Natural killer cell (primary cell): ENCODE results near the gene ASIC3. TPM values are rescaled to one million over a fixed set of nuclear protein-coding genes. Genes with fewer than 3 reads are reported as not detected.

Source experiments
- ATAC-seq, 3 donors: fragments of 150-1000 bp in 2 of 3; fragments of 200-7000 bp in 1 of 3; cut with Tn5 transposase; 1 replicate in 1 of 3; 2 replicates in 2 of 3; pipeline ENCODE4 v1.10.0; 2021; ENCODE audit warnings: mild to moderate bottlenecking in 2 of 3, moderate library complexity in 2 of 3
- DNase-seq, 2 donors: peaks; one replicate each; pipeline versions ENCODE4 v3.0.0 to v3.0.0-alpha.2; 2013 to 2021; ENCODE audit warnings: mixed read lengths in 1 of 2
- H3K27ac ChIP-seq: one replicate; pipeline ENCODE4 v1.5.1; 2013; ENCODE audit warnings: mild to moderate bottlenecking, low read length
- H3K27me3 ChIP-seq: one replicate; pipeline ENCODE4 v1.6.1; 2013; ENCODE audit warnings: low read length; ENCODE audit not compliant: control insufficient read depth, insufficient read depth
- H3K36me3 ChIP-seq: one replicate; pipeline ENCODE4 v1.6.1; 2013; ENCODE audit warnings: low read length; ENCODE audit not compliant: control insufficient read depth, insufficient read depth
- H3K4me1 ChIP-seq: one replicate; pipeline ENCODE4 v1.6.1; 2013; ENCODE audit warnings: low read length; ENCODE audit not compliant: control insufficient read depth, insufficient read depth
- H3K4me3 ChIP-seq: one replicate; pipeline ENCODE4 v1.5.1; 2013; ENCODE audit warnings: low read length
- H3K9me3 ChIP-seq: one replicate; pipeline ENCODE4 v1.6.1; 2013; ENCODE audit warnings: low read length; ENCODE audit not compliant: control insufficient read depth, insufficient read depth
- H3K27ac Mint-ChIP-seq, 2 donors: one replicate each; pipeline ENCODE4 v1.8.0; 2022; ENCODE audit warnings: mild to moderate bottlenecking in 2 of 2, mixed read lengths in 2 of 2, moderate library complexity in 1 of 2
- H3K27me3 Mint-ChIP-seq, 2 donors: one replicate each; pipeline ENCODE4 v1.8.0; 2022; ENCODE audit warnings: low read depth in 2 of 2, mixed read lengths in 2 of 2
- H3K36me3 Mint-ChIP-seq: one replicate; pipeline ENCODE4 v1.8.0; 2022; ENCODE audit warnings: mixed read lengths
- H3K4me1 Mint-ChIP-seq, 2 donors: one replicate each; pipeline ENCODE4 v1.8.0; 2022; ENCODE audit warnings: mixed read lengths in 2 of 2
- H3K4me3 Mint-ChIP-seq: one replicate; pipeline ENCODE4 v1.8.0; 2022; ENCODE audit warnings: mild to moderate bottlenecking, moderate library complexity, mixed read lengths
- H3K9me3 Mint-ChIP-seq, 2 donors: one replicate each; pipeline ENCODE4 v1.8.0; 2022; ENCODE audit warnings: mixed read lengths in 2 of 2
- WGBS: methylation state at CpG from one replicate; pipeline ENCODE4 v1.1.7; 2013; ENCODE audit warnings: missing lambda C conversion rate; ENCODE audit not compliant: insufficient coverage; 5-methylcytosine and 5-hydroxymethylcytosine counted together
- intact Hi-C: fragments of 100-400 bp; cut with micrococcal nuclease; formaldehyde crosslinking; loops from one replicate; pipeline ENCODE4 v1.14.2; 2022
- total RNA-seq, 4 donors: library from RNA; stranded (reverse); fragments of 120-200 nt in 1 of 4; gene quantifications; one replicate each; pipeline versions ENCODE4 v1.2.3 to v1.2.4, GENCODE V29; 2013 to 2022
- TF ChIP-seq, protein P1 (sequence below): fragments of 200-600 bp; IDR thresholded peaks from one replicate; pipeline ENCODE4 v1.8.0; 2022; ENCODE audit warnings: antibody characterized with exemption

Gene ASIC3
- total RNA-seq, 3 donors from 2014 or later (not counting 1 experiment from before 2014, with no cell fraction given) = 5.7 to 7.9 (median 5.9) TPM

- WGBS = 93% methylated on average over 20 of the region's 20 CpGs
- H3K36me3 ChIP-seq = no peaks in the 10 kb centered on the region
- no peak overlapping the region for H3K4me3 ChIP-seq
- Mint-ChIP-seq H3K27ac (no peak overlapping the region), H3K9me3 (no peaks in the 10 kb centered on the region), H3K27me3 (no peaks in the 10 kb centered on the region), H3K4me3 (no peak overlapping the region), H3K36me3 (no peaks in the 10 kb centered on the region), H3K4me1 (peaks cover 0 to 4% of the 10 kb centered on the region in 2 donors)
- intact Hi-C loops = no loop called here
- DNase-seq (no peak), ATAC-seq (no peak)
- no peak overlapping the region for H3K27ac ChIP-seq
- H3K9me3 ChIP-seq = no peaks in the 10 kb centered on the region
- no peaks in the 10 kb centered on the region for H3K27me3 ChIP-seq
- no peaks in the 10 kb centered on the region for H3K4me1 ChIP-seq
- TF ChIP-seq, protein P1, sequence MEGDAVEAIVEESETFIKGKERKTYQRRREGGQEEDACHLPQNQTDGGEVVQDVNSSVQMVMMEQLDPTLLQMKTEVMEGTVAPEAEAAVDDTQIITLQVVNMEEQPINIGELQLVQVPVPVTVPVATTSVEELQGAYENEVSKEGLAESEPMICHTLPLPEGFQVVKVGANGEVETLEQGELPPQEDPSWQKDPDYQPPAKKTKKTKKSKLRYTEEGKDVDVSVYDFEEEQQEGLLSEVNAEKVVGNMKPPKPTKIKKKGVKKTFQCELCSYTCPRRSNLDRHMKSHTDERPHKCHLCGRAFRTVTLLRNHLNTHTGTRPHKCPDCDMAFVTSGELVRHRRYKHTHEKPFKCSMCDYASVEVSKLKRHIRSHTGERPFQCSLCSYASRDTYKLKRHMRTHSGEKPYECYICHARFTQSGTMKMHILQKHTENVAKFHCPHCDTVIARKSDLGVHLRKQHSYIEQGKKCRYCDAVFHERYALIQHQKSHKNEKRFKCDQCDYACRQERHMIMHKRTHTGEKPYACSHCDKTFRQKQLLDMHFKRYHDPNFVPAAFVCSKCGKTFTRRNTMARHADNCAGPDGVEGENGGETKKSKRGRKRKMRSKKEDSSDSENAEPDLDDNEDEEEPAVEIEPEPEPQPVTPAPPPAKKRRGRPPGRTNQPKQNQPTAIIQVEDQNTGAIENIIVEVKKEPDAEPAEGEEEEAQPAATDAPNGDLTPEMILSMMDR = no peak
These were observed 51.3 kb downstream of the ASIC3 start for GRCh38 chr7:151099486-151100211.

DNA sequence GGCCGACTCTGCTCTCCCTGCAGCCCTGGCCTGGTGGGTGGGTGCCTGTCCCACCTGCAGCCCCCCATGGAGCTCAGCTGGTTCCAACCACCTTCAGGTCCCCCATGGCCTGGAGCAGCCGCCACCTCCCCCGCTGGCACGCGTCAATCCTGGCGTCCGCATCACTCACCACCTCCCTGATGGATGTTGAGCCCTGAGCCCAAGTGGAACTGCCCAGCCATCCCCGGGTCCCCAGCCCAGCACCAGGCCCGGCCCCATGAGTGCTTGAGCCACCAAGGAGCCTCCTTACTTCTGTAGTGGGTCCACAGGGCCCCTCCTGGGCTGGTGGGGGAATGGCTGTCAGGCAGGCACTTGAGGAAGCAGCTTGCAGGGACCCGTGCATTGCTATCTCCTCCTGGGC is 52.6 kb downstream of the ASIC3 start:
- no peak for ATAC-seq
- no peaks in the 10 kb centered on the region for H3K9me3 Mint-ChIP-seq
- no peak overlapping the region for H3K4me3 Mint-ChIP-seq
- H3K36me3 ChIP-seq = no peaks in the 10 kb centered on the region
- peaks cover 0 to 6% of the 10 kb centered on the region in 2 donors for H3K4me1 Mint-ChIP-seq
- no peaks in the 10 kb centered on the region for H3K4me1 ChIP-seq
- WGBS = 95% methylated on average over 10 of the region's 10 CpGs
- no peaks in the 10 kb centered on the region for H3K27me3 Mint-ChIP-seq
- no peaks in the 10 kb centered on the region for H3K9me3 ChIP-seq
- DNase-seq = no peak
- H3K27ac ChIP-seq = no peak overlapping the region
- TF ChIP-seq, protein P1 = no peak
- H3K4me3 ChIP-seq = no peak overlapping the region
- no peak overlapping the region for H3K27ac Mint-ChIP-seq
- H3K27me3 ChIP-seq = no peaks in the 10 kb centered on the region
- H3K36me3 Mint-ChIP-seq = no peaks in the 10 kb centered on the region
- intact Hi-C loops = no loop called here

DNA sequence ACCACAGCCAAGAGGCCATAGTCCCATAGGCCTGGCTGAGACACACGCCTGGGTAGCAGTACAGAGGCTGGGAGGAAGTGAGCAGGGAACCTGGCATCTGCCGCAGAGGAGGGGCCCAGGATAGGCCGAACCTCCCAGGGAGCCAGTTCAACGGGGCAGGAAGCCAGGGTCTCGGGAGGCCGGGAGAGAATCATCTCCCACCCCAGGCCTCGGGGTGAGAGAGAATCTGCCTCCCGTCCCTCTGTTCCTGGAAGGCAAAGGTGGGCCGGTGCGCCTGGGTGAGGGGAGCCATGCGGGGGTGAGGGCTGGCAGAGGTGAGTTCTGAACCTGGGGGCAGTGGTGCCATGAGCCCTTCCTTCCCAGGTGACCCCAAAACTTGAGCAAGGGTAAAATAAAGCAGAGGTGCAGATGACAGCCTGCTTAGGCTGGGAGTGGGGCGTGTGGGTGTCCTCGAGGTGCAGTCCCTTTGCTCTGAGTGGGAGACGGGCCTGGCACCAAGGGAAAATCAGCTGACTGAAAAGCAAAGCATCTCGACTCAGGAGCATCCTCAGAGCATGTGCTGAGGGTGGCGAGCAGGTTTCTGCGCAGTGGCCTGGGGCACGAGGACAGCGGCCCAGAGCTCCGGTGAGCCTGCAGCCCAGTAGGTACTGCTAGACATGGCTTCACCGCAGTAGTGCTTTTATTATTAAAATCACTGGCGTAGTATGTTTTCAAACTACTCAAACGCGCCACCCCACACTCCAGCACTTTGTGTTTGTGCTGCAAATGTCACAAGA is 53.5 kb downstream of the ASIC3 start:
- TF ChIP-seq, protein P1 = no peak
- Mint-ChIP-seq H3K27ac (no peak overlapping the region), H3K9me3 (no peaks in the 10 kb centered on the region)

More for the DNA sequence above, 53.5 kb downstream of the ASIC3 start:
- intact Hi-C loops = no loop called here
- Mint-ChIP-seq H3K4me3 (no peak overlapping the region), H3K27me3 (no peaks in the 10 kb centered on the region), H3K36me3 (no peaks in the 10 kb centered on the region), H3K4me1 (peaks cover 0 to 6% of the 10 kb centered on the region in 2 donors)
- Histone ChIP-seq H3K4me3 (no peak overlapping the region), H3K4me1 (no peaks in the 10 kb centered on the region), H3K27ac (no peak overlapping the region), H3K27me3 (no peaks in the 10 kb centered on the region), H3K9me3 (no peaks in the 10 kb centered on the region), H3K36me3 (no peaks in the 10 kb centered on the region)
- DNase-seq (no peak), ATAC-seq (no peak)
- 87% methylated on average over 24 of the region's 24 CpGs for WGBS

Other genes starting within 250 kb of the ASIC3 start
- 1 to 10 TPM in 1 of 3 donors, not detected in 2; 4.0 TPM for gene TMEM176B, start 248.2 kb upstream of the ASIC3 start, total RNA-seq
- gene TMEM176A, start 247.8 kb upstream of the ASIC3 start, total RNA-seq = 1 to 10 TPM in 1 of 3 donors, not detected in 2; 2.0 TPM
- not detected for gene AOC1, start 196.0 kb upstream of the ASIC3 start, total RNA-seq
- under 1 TPM in 2 of 3 donors, not detected in 1; 0.39 to 0.60 TPM for gene KCNH2, start 70.2 kb upstream of the ASIC3 start, total RNA-seq
- 1 to 10 TPM; 2.6 to 5.9 (median 3.8) TPM for gene NOS3, start 57.5 kb upstream of the ASIC3 start, total RNA-seq
- gene ATG9B, start 24.0 kb upstream of the ASIC3 start, total RNA-seq = 1 to 10 TPM; 4.4 to 4.6 (median 4.5) TPM
- 10 to 100 TPM; 50.6 to 60.5 (median 53.7) TPM for gene ABCB8, start 20.1 kb upstream of the ASIC3 start, total RNA-seq
- gene CDK5, start 9.4 kb downstream of the ASIC3 start, total RNA-seq = 1 to 10 TPM; 6.2 to 8.0 (median 6.6) TPM
- gene SLC4A2, start 11.1 kb downstream of the ASIC3 start, total RNA-seq = 10 to 100 TPM; 60.4 to 87.3 (median 66.1) TPM
- 10 to 100 TPM; 72.8 to 89.4 (median 85.2) TPM for gene FASTK, start 32.3 kb downstream of the ASIC3 start, total RNA-seq
- 10 to 100 TPM; 44.1 to 49.8 (median 47.3) TPM for gene TMUB1, start 35.0 kb downstream of the ASIC3 start, total RNA-seq
- 10 to 100 TPM; 27.7 to 46.9 (median 42.8) TPM for gene AGAP3, start 37.9 kb downstream of the ASIC3 start, total RNA-seq
- gene GBX1, start 119.2 kb downstream of the ASIC3 start, total RNA-seq = not detected
- gene ASB10, start 138.7 kb downstream of the ASIC3 start, total RNA-seq = not detected
- gene H2BK1, start 162.0 kb downstream of the ASIC3 start, total RNA-seq = 1 to 10 TPM in 1 of 3 donors, not detected in 2; 2.5 TPM
- gene ABCF2, start 178.7 kb downstream of the ASIC3 start, total RNA-seq = 10 to 100 TPM; 12.1 to 26.1 (median 17.6) TPM
- gene CHPF2, start 184.0 kb downstream of the ASIC3 start, total RNA-seq = 10 to 100 TPM; 47.0 to 51.6 (median 48.6) TPM
- 1 to 10 TPM; 3.1 to 8.7 (median 6.5) TPM for gene SMARCD3, start 200.2 kb downstream of the ASIC3 start, total RNA-seq